Activated T-helper 17 cell treated with anti-CD3 and anti-CD28 coated beads, Interleukin-2, amount 50 U/mL, for 72 hours (primary cell): ENCODE data around the gene LCN9. TPM values are rescaled to one million over a fixed set of nuclear protein-coding genes. Genes with fewer than 3 reads are reported as not detected.
"Not testable (repeated sequence)": the region's sequence is repeated elsewhere in the genome, so short reads cannot be mapped to it uniquely, and the experiment has no call there.

Source experiments
- ATAC-seq: fragments of 150-1000 bp; cut with Tn5 transposase; replicated peaks from 2 replicates; pipeline ENCODE4 v1.10.0; 2021; ENCODE audit warnings: mild to moderate bottlenecking, moderate library complexity
- H3K27ac Mint-ChIP-seq: one replicate; pipeline ENCODE4 v1.8.0; 2022; ENCODE audit warnings: mixed read lengths
- H3K27me3 Mint-ChIP-seq: one replicate; pipeline ENCODE4 v1.8.0; 2022; ENCODE audit warnings: mixed read lengths
- H3K36me3 Mint-ChIP-seq: one replicate; pipeline ENCODE4 v1.8.0; 2022; ENCODE audit warnings: low read depth, mild to moderate bottlenecking, mixed read lengths
- H3K4me1 Mint-ChIP-seq: one replicate; pipeline ENCODE4 v1.8.0; 2022; ENCODE audit warnings: mixed read lengths
- H3K4me3 Mint-ChIP-seq: one replicate; pipeline ENCODE4 v1.8.0; 2022; ENCODE audit warnings: mild to moderate bottlenecking, mixed read lengths
- H3K9me3 Mint-ChIP-seq: one replicate; pipeline ENCODE4 v1.8.0; 2022; ENCODE audit warnings: mixed read lengths
- total RNA-seq, 2 donors: library from RNA; stranded (reverse); gene quantifications; one replicate each; pipeline ENCODE4 v1.2.3, GENCODE V29; 2022

Gene LCN9
- total RNA-seq, 2 donors from 2014 or later, result not detected

- no peaks in the 10 kb centered on the region for H3K9me3 Mint-ChIP-seq
- H3K4me1 Mint-ChIP-seq, result no peaks in the 10 kb centered on the region
- no peak for ATAC-seq
- H3K4me3 Mint-ChIP-seq, result no peak overlapping the region
- H3K27ac Mint-ChIP-seq, result no peak overlapping the region
- H3K27me3 Mint-ChIP-seq, result no peaks in the 10 kb centered on the region
- no peaks in the 10 kb centered on the region for H3K36me3 Mint-ChIP-seq
Measured at GRCh38 chr9:135661816-135662560, 1.1 kb upstream of the LCN9 start.

GRCh38 chr9:135663451-135663770 is 302 bp downstream of the LCN9 start:
- H3K27me3 Mint-ChIP-seq, result no peaks in the 10 kb centered on the region
- H3K4me1 Mint-ChIP-seq, result no peaks in the 10 kb centered on the region
- no peak overlapping the region for H3K4me3 Mint-ChIP-seq
- ATAC-seq, result no peak
- no peaks in the 10 kb centered on the region for H3K9me3 Mint-ChIP-seq
- no peak overlapping the region for H3K27ac Mint-ChIP-seq
- H3K36me3 Mint-ChIP-seq, result no peaks in the 10 kb centered on the region

GRCh38 chr9:135663857-135664256 is 748 bp downstream of the LCN9 start:
- H3K4me1 Mint-ChIP-seq, result no peaks in the 10 kb centered on the region
- no peak for ATAC-seq

GRCh38 chr9:135664266-135664665 is 1.2 kb downstream of the LCN9 start:
- Mint-ChIP-seq H3K36me3 (no peaks in the 10 kb centered on the region), H3K9me3 (no peaks in the 10 kb centered on the region), H3K4me3 (no peak overlapping the region), H3K27me3 (no peaks in the 10 kb centered on the region), H3K27ac (no peak overlapping the region), H3K4me1 (no peaks in the 10 kb centered on the region)
- no peak for ATAC-seq

More at GRCh38 chr9:135663857-135664256, 748 bp downstream of the LCN9 start:
- no peaks in the 10 kb centered on the region for H3K9me3 Mint-ChIP-seq
- H3K36me3 Mint-ChIP-seq, result no peaks in the 10 kb centered on the region
- H3K27ac Mint-ChIP-seq, result no peak overlapping the region
- no peaks in the 10 kb centered on the region for H3K27me3 Mint-ChIP-seq
- H3K4me3 Mint-ChIP-seq, result no peak overlapping the region

- Mint-ChIP-seq H3K27ac (no peak overlapping the region), H3K4me3 (no peak overlapping the region), H3K36me3 (no peaks in the 10 kb centered on the region), H3K27me3 (no peaks in the 10 kb centered on the region), H3K9me3 (no peaks in the 10 kb centered on the region), H3K4me1 (no peaks in the 10 kb centered on the region)
- no peak for ATAC-seq
Measured at GRCh38 chr9:135664801-135665794, 2.0 kb downstream of the LCN9 start.

GRCh38 chr9:135665795-135666189 is 2.7 kb downstream of the LCN9 start:
- no peak for ATAC-seq
- no peaks in the 10 kb centered on the region for H3K4me1 Mint-ChIP-seq
- no peaks in the 10 kb centered on the region for H3K9me3 Mint-ChIP-seq
- no peak overlapping the region for H3K27ac Mint-ChIP-seq
- no peaks in the 10 kb centered on the region for H3K36me3 Mint-ChIP-seq
- no peaks in the 10 kb centered on the region for H3K27me3 Mint-ChIP-seq
- no peak overlapping the region for H3K4me3 Mint-ChIP-seq

- Mint-ChIP-seq H3K4me1 (no peaks in the 10 kb centered on the region), H3K9me3 (no peaks in the 10 kb centered on the region), H3K4me3 (no peak overlapping the region), H3K27me3 (no peaks in the 10 kb centered on the region), H3K27ac (no peak overlapping the region), H3K36me3 (no peaks in the 10 kb centered on the region)
- ATAC-seq, result no peak
Measured at GRCh38 chr9:135666534-135667462, 3.7 kb downstream of the LCN9 start.

- ATAC-seq, result no peak
- no peaks in the 10 kb centered on the region for H3K4me1 Mint-ChIP-seq
- no peak overlapping the region for H3K27ac Mint-ChIP-seq
- H3K36me3 Mint-ChIP-seq, result no peaks in the 10 kb centered on the region
- no peaks in the 10 kb centered on the region for H3K9me3 Mint-ChIP-seq
- no peak overlapping the region for H3K4me3 Mint-ChIP-seq
- H3K27me3 Mint-ChIP-seq, result no peaks in the 10 kb centered on the region
Measured at GRCh38 chr9:135667463-135668001, 4.4 kb downstream of the LCN9 start.

- H3K36me3 Mint-ChIP-seq, H3K4me1 Mint-ChIP-seq, H3K4me3 Mint-ChIP-seq, H3K9me3 Mint-ChIP-seq, H3K27ac Mint-ChIP-seq, H3K27me3 Mint-ChIP-seq, ATAC-seq: not testable (repeated sequence)
Measured at GRCh38 chr9:135669018-135669417, 5.9 kb downstream of the LCN9 start.

GRCh38 chr9:135669616-135670285 is 6.6 kb downstream of the LCN9 start:
- no peaks in the 10 kb centered on the region for H3K9me3 Mint-ChIP-seq
- no peaks in the 10 kb centered on the region for H3K4me1 Mint-ChIP-seq
- H3K36me3 Mint-ChIP-seq, result no peaks in the 10 kb centered on the region
- no peaks in the 10 kb centered on the region for H3K27me3 Mint-ChIP-seq
- no peak overlapping the region for H3K4me3 Mint-ChIP-seq
- no peak overlapping the region for H3K27ac Mint-ChIP-seq
- no peak for ATAC-seq

- no peak overlapping the region for H3K27ac Mint-ChIP-seq
- no peak for ATAC-seq
- H3K36me3 Mint-ChIP-seq, result no peaks in the 10 kb centered on the region
- no peaks in the 10 kb centered on the region for H3K9me3 Mint-ChIP-seq
- H3K27me3 Mint-ChIP-seq, result no peaks in the 10 kb centered on the region
- no peaks in the 10 kb centered on the region for H3K4me1 Mint-ChIP-seq
- no peak overlapping the region for H3K4me3 Mint-ChIP-seq
Measured at GRCh38 chr9:135670721-135671590, 7.8 kb downstream of the LCN9 start.

- no peak overlapping the region for H3K27ac Mint-ChIP-seq
- H3K4me3 Mint-ChIP-seq, result no peak overlapping the region
- no peaks in the 10 kb centered on the region for H3K4me1 Mint-ChIP-seq
- H3K9me3 Mint-ChIP-seq, result no peaks in the 10 kb centered on the region
- no peaks in the 10 kb centered on the region for H3K36me3 Mint-ChIP-seq
- ATAC-seq, result no peak
- H3K27me3 Mint-ChIP-seq, result no peaks in the 10 kb centered on the region
Measured at GRCh38 chr9:135671591-135672041, 8.5 kb downstream of the LCN9 start.

- not testable (repeated sequence) for ATAC-seq, H3K4me3 Mint-ChIP-seq, H3K36me3 Mint-ChIP-seq, H3K27me3 Mint-ChIP-seq, H3K4me1 Mint-ChIP-seq, H3K27ac Mint-ChIP-seq, H3K9me3 Mint-ChIP-seq
Measured at GRCh38 chr9:135672786-135673185, 9.7 kb downstream of the LCN9 start.
